ENCODE data around the gene HTR2C. TPM values are rescaled to one million over a fixed set of nuclear protein-coding genes. Genes with fewer than 3 reads are reported as not detected.
A peak's percentile ranks its signal among the peaks of the same experiment; 100 is the strongest.

The HTR2C gene
- total RNA-seq, 1 donor from 2014 or later: not detected

- no peaks in the 10 kb centered on the region for H3K4me1 ChIP-seq
- no peak overlapping the region for H3K27ac ChIP-seq
- H3K27me3 ChIP-seq: no peaks in the 10 kb centered on the region
- no peak for DNase-seq (ENCODE audit: low spot score in 2 of 2)
- intact Hi-C loops (cut with DNase I): no loop called here
- H3K4me3 ChIP-seq: no peak overlapping the region
- no peaks in the 10 kb centered on the region for H3K9me3 ChIP-seq
- TF ChIP-seq CTCF (IDR thresholded peaks at IDR 0.05): no peak
- H3K36me3 ChIP-seq: no peaks in the 10 kb centered on the region
Observed at GRCh38 chrX:114715096-114715495, 131.2 kb downstream of the HTR2C start.

GRCh38 chrX:114717921-114718320, 134.0 kb downstream of the HTR2C start:
- Histone ChIP-seq H3K9me3 (no peaks in the 10 kb centered on the region), H3K36me3 (no peaks in the 10 kb centered on the region), H3K4me1 (no peaks in the 10 kb centered on the region), H3K27me3 (no peaks in the 10 kb centered on the region), H3K27ac (no peak overlapping the region), H3K4me3 (no peak overlapping the region)
- intact Hi-C loops (cut with DNase I): no loop called here
- TF ChIP-seq CTCF (IDR thresholded peaks at IDR 0.05): peak in 1 of 3 experiments; percentile 5
- no peak for DNase-seq (ENCODE audit: low spot score in 2 of 2)

GRCh38 chrX:114766541-114766940, 182.7 kb downstream of the HTR2C start:
- no peak overlapping the region for H3K27ac ChIP-seq
- no peaks in the 10 kb centered on the region for H3K36me3 ChIP-seq
- DNase-seq (ENCODE audit: low spot score in 2 of 2): no peak
- intact Hi-C loops (cut with DNase I): no loop called here
- no peak overlapping the region for H3K4me3 ChIP-seq
- H3K9me3 ChIP-seq: no peaks in the 10 kb centered on the region
- H3K4me1 ChIP-seq: no peaks in the 10 kb centered on the region
- TF ChIP-seq CTCF (IDR thresholded peaks at IDR 0.05): no peak
- no peaks in the 10 kb centered on the region for H3K27me3 ChIP-seq

- no peak for TF ChIP-seq CTCF (IDR thresholded peaks at IDR 0.05)
- intact Hi-C loops (cut with DNase I): no loop called here
- Histone ChIP-seq H3K27ac (no peak overlapping the region), H3K9me3 (no peaks in the 10 kb centered on the region), H3K36me3 (no peaks in the 10 kb centered on the region), H3K27me3 (no peaks in the 10 kb centered on the region), H3K4me1 (no peaks in the 10 kb centered on the region), H3K4me3 (no peak overlapping the region)
- DNase-seq (ENCODE audit: low spot score in 2 of 2): no peak
Observed at GRCh38 chrX:114774691-114775090, 190.8 kb downstream of the HTR2C start.

- no peak for DNase-seq (ENCODE audit: low spot score in 2 of 2)
- Histone ChIP-seq H3K27me3 (no peaks in the 10 kb centered on the region), H3K4me3 (no peak overlapping the region), H3K36me3 (no peaks in the 10 kb centered on the region), H3K27ac (no peak overlapping the region), H3K4me1 (no peaks in the 10 kb centered on the region), H3K9me3 (peaks cover 0 to 7% of the 10 kb centered on the region in 2 donors)
- intact Hi-C loops (cut with DNase I): no loop called here
- no peak for TF ChIP-seq CTCF (IDR thresholded peaks at IDR 0.05)
Observed at GRCh38 chrX:114782925-114783324, 199.0 kb downstream of the HTR2C start.

- no peak overlapping the region for H3K4me3 ChIP-seq
Observed at GRCh38 chrX:114787061-114787460, 203.2 kb downstream of the HTR2C start.

More at GRCh38 chrX:114787061-114787460, 203.2 kb downstream of the HTR2C start:
- Histone ChIP-seq H3K36me3 (no peaks in the 10 kb centered on the region), H3K27ac (peak overlapping the region in 1 of 2 donors; percentile 31), H3K27me3 (no peaks in the 10 kb centered on the region), H3K4me1 (no peaks in the 10 kb centered on the region), H3K9me3 (peaks cover 0 to 7% of the 10 kb centered on the region in 2 donors)
- no peak for TF ChIP-seq CTCF (IDR thresholded peaks at IDR 0.05)
- intact Hi-C loops (cut with DNase I): no loop called here
- no peak for DNase-seq (ENCODE audit: low spot score in 2 of 2)

All from ascending aorta (tissue), 2 donors.